Hippocampal formation (tissue), 2 donors: Measurements from ENCODE around the gene SLCO2A1.
"Not testable (repeated sequence)": the region's sequence is repeated elsewhere in the genome, so short reads cannot be mapped to it uniquely, and the experiment has no call there.

ENCODE experiments used
- DNase-seq, 2 donors: peaks; one replicate each; lab custom pipeline; 2025; lab: John Stamatoyannopoulos, UW

The SLCO2A1 gene

DNA sequence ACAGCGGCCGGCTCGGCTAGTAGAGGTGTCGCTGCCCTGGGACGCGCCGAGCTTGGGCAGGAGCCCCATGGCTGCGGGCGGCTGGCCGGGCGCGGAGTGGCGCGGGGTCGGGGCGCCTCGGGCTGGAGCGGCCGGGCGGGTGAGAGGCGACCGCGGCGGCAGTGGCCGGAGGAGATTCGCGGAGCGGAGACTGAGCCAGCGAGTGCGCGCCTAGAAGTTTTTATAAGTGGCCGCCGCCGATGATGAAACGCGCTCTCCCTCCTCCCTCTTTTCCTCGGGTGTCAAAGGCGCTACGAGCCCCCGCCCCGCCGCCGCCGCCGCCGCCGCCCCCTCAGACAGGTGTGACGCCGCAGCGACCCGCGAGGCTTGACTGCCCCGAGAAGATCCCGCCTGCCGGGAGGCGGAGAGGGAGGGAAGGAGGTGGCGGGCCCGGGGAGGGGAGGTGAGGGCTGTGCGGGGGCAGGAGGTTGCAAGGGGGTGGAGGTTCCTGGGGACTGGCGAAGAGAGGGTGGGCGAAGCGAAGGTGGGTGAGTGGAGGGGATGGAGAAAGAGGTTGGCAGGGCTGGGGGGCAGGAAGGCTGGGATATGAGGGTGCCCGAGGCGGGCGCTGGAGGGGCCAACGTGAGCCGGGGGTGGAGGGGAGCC is at the start of gene SLCO2A1:
Gene SLCO2A1, minus strand, starts transcription at position 192 of the 645 bp plus-strand sequence. Its CDS starts 123 bp downstream, at position 69.
- DNase-seq = no peak

DNA sequence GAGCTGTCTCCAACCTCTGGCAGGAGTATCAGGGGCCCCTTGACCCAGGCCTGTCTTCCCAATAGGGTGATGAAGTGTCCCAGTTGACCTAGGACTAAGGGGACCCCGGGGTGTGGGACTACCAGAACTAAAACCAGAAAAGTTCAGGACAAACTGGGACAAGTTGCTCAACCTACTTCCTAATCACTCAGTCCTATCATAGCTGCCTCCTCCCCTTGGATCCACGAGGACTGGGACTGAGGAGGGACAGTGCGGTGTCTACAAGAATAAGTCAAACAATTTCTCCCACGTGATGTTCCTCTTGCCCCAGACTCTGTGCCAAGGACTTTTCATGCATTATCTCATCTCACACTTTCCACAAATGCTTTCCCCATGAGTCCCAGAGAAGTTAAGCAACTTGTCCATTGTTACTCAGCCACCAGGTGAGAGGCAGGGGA is 49.4 kb upstream of the SLCO2A1 start:
- no peak for DNase-seq

DNA sequence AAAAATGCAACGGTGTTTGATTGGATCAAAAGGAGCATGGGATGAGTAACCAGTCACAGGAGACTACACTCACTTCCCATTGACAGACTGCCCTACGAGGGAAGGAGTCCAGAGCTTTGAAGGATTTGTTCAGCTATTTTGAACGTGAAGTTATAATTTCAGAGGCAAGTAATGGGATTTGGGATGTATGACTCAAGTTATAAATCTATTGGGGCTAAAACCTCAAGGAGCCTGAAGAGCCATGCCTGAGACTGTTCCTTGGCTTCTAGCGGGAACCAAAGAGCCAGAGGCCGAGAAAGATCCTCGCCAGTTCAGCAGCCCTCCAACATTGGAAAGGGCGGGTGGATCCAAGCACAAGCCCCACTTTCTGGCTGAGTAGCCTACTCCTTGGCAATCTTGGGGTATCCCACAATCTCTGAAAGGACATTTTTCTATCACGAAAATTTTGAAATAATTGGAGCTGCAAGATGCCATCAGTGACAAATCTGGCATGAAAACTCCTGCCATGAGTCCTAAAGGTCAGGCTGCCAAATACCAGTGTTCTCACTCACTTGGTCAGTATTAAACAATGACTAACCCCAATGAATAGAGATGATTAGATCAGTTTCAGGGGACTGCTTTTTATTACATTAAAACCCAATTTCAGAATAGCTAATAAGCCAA is 48.6 kb upstream of the SLCO2A1 start:
- no peak for DNase-seq

DNA sequence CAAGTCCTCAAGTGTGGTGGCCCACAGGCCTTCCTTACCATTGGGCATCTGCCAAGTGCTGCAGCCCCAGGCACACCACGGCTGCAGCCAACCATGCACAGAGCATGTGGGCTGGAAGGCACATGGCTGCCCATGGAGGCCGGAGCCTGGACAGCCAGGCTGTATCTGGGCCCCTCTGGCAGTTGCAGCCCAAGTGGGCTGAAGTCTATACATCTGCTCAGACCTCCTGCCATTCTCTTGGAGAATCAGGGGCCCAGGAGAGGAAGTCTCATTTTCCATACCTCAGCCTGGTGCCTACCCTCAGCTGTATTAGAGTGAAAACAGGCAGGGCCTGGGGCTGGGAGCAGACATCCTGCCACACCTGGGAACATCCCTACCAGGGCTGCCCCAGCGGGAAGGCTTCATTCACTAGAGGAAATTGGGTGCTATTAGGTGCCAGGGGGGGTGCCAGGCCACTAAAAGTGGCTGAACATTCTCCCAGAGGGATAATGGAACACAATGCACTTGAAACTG is 48.0 kb upstream of the SLCO2A1 start:
- DNase-seq = no peak

DNA sequence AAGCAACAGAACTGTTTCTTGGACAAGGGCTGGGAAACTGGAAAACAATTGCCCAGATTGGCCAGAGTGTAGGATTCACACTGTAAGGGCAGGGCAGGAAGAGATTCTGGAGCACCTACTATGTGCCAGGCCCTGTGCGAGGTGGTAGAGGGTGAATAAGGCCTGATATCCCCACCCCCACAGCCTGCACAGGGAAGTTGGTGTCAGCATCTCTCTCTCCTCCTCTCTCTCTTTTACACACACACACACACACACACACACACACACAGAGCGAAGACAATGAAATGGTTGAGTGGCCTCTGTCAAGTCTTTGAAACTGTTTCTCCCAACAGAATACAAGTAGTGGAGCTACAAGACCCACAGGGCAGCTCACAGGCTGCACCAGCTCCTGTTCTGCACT is 47.1 kb upstream of the SLCO2A1 start:
- DNase-seq = no peak

DNA sequence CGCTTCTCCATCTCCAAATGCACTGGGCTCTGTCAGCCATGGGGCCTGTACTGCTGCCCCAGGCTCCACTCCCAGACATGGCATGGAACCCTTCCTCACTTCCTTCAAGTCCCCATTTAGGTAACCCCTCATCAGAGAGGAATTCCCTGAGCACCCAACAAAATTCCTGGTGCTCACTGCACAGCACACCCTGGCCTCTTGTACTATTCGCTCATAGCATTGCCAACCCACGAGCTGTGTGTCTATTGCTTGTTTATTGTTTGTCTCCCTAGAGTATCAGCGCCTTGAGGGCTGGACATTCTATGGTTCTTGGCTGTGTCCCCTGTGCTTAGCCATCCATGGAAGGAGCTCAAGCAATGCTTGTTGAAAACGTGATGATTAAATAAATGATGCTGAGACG is 46.1 kb upstream of the SLCO2A1 start:
- DNase-seq = no peak

DNA sequence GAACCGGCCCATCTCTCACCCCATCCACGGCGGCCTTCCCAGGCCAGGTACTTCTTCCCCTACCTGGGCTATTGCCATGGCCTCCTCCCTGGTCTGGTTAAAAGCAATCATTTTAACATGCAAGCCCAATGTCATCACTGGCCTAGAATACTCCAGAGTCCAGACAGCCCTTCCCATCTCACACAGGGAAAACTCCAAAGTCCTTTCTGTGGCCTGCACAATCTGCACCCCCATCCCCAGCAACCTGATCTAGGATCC is 45.8 kb upstream of the SLCO2A1 start:
- DNase-seq = no peak

DNA sequence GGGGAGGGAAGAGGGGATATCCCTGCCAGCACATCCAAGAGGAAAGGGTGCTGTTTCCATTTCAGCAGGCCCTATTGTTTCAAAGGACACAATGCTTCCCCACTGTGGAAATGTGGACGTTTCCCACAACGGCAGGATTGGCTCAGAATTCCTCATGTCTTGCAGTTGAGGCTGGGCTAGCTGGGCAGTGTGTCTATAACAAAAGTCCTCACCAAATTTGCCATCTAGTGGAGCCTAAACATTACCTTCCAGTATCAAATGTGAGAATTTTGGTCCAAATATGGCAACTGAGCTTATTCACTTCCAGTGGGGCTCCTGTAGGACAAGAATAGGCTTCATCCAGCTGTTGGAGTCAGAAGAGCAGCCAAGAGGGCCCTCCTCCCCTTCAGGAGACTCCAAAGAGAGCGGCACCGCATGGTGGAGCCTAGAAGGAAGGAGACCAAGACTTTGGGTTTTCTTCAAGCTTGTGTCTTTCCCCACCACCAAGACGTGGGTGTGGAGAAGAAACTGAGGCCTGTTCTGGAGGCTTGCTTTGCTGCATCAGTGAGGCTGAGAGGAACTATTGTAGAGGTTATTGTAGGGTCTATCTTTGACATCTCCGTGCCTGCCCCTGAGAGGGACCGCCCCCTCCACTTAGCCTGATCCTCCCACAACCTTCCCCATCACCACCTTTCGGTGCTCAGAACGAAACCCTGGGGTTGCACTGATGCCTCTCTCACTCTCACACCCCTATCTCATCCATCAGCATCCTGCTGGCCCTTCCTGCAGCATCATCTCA is 45.3 kb upstream of the SLCO2A1 start:
- no peak for DNase-seq

DNA sequence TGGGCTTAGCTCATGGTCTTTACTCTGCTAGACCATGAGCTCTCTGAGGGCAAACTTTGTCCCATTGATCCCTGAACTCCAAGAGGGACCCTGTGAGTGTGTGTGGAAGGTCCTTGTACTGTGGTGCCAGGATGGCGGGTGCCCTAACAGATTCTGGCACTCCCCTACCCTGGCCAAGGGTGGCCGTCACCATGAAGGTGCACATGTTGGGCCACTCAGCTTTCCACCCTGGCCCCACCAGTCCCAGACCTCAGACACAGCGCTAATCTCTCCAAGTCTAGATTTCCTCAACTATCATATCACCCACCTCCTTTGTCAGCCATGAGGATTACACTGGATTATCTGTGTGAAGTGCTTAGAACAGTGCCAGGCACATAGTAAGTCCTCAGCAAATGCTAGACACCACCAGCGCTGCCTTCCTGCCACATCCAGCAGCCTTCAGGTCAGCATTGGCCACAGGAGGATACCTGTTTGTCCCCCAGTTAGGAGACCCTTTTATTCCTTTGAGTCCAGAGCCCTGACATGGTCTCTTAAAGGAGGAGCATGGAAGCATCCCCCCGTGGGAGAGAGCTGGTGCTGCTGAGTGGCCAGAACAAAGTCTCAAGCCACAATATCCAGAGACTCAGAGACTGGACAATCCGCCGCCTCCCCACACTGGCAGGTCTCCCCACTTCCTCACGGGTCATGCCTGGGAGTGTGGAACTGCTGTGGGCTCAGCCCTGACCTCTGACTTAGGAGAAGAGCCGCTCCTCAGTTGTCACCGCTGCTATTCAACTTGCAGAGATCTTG is 44.5 kb upstream of the SLCO2A1 start:
- no peak for DNase-seq

DNA sequence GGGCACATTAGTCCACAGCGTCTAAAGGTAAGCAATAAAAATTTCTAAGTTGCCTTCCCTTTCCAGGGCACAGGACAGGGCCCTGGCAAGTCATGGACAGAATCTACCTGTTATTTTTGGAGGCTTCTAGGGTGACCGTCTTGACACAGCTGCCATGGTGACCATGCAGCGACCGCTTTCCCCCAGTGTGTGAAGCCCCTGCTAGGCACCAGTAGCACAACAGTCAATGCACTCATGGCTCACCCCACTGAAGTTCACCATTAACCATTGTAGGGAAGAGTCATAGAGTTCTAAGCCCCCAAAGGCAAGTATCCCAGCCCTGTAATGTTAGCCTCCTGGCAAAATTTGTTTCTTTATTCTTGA is 43.8 kb upstream of the SLCO2A1 start:
- no peak for DNase-seq

DNA sequence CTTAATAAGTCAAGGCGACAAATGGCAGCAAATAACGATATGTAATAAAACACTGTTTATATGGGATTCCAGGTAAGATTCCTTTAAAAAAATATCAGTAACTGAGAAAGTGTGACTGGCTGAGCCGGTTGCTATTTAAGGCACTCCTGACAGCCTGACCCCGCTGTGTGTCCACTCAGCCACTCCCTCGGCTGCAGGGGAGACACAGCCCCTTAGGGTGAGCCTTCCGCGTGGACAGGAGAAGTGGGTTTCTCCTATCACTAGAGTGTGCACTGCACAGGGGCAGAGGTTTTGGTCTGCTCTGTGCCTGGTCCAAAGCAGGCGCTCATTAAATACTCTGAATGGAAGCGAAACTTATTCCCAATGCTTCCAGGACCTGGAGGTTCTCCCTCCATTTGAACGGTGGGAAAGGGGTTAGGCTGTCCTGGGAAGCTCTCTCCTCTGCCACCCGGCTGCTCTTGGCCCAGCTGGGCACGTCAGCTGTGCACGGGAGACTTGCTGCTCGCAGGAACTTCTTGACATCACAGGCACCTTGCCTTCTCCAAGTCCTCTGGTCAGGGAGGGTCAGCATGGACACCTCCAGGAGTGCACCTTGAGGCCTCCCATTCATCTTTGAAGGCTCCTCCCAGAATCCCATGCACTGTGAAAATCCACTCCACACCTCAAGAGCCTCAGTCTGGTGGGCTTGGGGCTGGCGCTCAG is 43.3 kb upstream of the SLCO2A1 start:
- no peak for DNase-seq

DNA sequence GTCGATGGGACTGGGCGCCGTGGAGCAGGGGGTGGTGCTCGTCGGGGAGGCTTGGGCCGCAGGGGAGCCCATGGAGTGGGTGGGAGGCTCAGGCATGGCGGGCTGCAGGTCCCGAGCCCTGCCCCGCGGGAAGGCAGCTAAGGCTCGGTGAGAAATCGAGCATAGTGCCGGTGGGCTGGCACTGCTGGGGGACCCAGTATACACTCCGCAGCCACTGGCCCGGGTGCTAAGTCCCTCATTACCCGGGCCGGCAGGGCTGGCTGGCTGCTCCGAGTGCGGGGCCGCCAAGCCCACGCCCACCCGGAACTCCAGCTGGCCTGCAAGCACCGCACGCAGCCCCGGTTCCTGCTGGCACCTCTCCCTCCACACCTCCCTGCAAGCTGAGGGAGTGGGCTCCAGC is 40.6 kb upstream of the SLCO2A1 start:
- not testable (repeated sequence) for DNase-seq

DNA sequence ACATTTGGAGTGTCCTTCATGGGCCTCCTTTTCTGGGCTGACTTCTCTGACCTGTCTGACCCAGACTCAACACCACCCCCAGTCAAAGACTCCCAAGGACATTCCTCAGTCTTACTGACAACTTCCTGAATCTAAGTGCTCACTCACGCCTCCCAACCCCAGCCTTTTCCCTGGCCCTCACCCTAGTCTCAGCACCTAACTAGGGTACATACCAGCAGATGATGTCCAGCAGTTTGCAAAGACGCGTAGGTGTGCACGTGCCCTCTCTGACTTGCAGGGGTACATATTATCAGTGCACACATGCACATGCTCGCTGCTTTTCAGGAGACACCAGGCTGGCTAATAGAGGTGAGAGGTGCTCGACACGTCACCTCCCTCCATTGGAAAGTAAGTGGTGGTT is 38.7 kb upstream of the SLCO2A1 start:
- no peak for DNase-seq

DNA sequence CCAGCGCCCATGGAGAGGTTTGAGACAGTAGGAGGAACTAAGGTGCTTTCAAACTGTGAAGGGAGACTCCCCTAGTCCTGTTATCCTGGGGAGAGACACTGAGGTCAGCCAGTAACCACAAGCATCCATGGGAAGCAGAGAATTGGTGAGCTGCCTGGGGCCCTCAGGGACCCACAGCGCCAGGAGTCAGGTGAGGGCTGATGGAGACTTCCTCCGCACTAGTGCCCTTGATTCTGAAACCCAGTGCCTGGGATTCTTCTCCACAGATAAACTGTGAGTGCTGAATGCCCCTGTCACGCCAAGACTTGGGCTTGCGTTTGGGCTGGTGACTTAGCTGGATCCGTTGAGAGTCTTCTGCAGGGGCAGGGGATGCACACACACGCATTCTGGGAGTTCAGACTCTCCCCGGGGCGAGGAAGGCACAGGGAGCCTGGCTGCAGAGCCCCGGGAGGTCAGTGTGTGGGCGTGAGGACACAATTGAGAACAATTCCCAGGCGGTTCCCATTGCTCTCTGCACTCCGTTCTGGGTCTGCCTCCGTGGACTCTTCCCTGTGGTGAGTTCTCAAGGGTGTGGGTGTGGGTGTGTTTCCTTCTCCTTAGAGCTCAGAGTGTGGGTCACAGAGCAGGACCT is 37.9 kb upstream of the SLCO2A1 start:
- no peak for DNase-seq

DNA sequence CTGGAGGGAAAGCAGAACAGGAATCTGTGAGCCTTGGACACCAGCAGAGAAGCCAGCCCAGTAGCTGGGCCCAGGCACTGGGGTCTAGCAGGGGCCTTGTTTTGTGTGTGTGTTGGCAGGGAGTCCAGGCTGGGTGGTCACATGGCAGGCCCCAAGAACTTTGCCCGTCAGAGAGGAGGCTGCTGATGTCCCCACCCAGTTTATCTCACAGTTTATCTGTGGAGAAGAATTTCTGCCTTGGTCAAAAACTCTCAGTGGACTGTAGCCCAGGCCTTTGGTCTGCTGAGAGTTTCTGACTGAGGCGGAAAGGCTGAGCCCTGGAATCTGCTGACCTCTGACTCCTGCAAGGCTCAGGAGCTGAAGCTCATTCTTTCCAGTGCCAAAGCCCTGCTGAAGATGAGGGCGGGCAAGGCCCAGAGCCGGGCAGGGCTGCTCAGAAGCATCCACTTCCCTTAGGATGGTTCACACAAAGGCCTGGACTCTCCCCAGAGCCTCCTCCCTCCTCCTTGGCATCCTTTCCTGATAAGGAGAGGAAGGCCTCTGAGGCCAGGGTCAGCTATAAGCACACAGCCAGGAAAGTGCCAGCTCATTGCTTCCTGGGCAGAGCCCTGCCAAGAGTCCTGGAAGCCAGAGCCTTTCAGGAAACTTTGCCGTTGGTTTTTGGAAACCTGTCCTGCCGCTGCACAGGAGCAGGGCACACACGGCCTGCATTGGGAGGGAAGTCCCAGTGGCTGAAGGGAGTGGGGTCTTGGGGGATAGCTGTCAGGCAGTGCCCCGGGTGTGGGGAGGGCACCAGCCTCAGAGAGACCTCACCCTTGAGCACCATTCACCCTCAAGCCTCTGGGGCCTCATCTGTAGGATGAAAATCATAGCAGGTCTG is 37.2 kb upstream of the SLCO2A1 start:
- DNase-seq = no peak

DNA sequence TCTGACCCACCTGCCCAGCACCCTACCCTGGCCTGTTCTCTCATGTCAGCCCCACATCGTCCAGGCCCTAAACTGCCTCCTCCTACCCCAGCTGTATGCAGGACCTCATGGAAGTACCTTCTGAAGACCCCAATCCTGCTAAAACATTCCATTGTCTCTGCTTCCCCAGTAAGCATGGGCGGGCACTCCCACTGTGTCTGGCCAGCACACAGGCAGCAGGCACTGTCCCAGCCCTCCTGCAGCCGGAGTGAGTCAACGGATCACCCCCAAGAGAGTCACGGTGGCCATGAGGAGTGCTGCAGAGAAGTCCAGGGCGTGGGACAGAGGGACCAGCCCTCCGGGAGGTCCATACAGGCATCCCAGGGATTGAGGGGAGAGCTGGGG is 36.4 kb upstream of the SLCO2A1 start:
- no peak for DNase-seq

DNA sequence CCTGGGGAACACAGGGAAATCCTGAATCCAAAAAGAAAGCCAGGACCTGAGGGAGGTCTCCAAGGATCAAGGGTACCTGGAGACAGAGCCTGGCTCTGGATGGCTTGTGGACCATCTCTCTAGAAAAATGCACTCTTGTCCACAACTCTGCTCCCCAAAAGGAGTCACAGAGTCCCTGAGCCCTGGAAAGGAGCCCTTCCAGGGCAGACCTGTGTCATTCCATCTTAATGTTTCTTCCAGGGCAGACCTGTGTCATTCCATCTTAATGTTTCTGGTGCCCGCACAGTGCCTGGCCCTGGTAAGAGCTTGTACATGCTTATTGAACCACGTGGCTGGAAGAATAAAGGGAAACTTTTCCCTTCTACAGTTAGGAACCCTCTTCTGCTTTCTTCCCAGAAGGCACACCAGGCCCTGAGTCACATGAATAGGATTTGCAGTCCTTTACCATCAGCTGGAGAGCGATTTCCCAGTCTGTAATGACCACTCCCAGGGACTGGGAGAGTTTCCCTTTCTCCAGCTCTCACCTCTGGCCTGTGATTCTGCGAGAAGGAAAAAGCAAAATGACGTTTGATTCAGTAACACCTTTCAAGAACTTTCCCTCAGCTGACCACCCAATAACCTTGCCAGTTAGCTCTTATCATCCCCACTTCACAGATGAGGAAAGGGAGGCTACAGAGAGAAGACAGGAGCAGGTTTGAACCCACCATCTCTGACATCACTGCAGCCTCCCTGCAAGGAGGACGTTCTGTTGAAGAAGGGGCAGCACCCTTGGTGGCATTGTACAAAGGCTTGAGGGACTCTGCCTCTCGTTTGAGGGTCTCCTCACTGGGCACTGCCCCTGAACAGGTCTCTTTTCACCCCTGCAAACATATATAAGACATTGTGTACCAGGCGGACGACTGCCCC is 35.8 kb upstream of the SLCO2A1 start:
- DNase-seq = no peak

DNA sequence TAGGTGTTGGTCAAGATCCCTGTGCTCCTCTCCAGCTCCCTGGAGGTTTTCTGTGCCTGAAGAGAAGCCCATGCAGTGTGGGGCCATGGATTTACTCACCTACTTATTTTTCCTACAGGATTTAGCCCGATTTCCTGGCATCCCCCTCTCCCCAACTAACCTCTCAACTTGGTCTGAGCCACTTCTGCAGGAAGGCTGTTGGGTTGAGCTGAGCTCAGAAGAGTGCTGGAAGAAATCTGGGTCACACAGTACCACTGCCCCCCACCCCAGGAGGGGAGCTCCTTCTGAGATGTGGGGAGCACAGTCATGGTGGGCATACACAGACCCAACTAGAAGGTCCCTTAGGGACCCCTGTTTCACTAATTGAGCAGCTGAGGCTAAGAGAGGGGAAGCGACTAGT is 34.4 kb upstream of the SLCO2A1 start:
- DNase-seq = no peak

DNA sequence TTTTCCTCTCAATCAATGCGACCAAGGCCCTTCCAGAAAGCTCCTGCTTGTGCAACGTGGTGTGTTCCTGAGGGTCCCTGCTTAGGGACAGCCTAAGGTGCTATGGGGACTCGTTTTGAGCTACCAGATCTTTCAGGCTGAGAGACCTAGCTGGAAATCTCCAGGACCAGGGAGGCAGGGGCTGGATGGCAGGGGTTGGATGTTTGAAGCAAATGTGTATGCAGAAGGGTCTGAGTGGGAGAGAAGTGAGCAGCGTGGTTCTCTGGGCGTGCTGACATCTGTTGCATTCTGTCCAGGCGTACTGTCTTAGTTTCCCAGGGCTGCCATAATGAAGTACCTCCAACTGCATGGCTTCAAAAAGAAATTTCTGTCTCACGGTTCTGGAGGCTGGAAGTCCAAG is 31.7 kb upstream of the SLCO2A1 start:
- no peak for DNase-seq
